SHP77 (cell line): ENCODE results near the gene AXIN1.
A peak's percentile ranks its signal among the peaks of the same experiment; 100 is the strongest.
"Not testable (repeated sequence)": the region's sequence is repeated elsewhere in the genome, so short reads cannot be mapped to it uniquely, and the experiment has no call there.

Source experiments
- DNase-seq, 2 experiments: peaks; one replicate each; lab custom pipeline; 2025; lab: John Stamatoyannopoulos, UW

The AXIN1 gene

DNA sequence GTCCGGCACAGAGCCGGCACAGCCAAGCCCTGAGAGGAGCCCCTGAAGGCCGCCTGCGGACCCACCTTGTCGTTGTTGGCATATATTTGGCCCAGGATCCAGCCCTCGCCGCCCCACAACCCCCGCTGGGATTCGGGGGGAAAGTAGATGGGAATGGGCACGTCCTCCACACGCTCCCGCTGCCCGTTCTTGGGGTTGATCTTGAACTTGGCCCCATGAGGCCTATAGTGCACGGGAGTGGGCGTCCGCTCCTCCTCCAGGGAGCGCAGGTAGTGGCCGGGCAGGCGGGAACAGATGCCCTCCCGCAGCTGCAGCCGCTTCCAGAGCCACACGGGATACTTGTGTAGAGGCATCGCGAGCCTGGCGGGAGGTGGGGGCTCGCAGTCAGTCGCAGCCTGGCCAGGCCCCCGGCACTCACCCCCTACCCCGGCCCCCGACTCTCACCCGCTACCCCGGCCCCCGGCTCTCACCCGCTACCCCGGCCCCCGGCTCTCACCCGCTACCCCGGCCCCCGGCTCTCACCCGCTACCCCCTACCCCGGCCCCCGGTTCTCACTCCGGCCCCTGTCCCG is 17.4 kb upstream of the AXIN1 start:
- no peak for DNase-seq

DNA sequence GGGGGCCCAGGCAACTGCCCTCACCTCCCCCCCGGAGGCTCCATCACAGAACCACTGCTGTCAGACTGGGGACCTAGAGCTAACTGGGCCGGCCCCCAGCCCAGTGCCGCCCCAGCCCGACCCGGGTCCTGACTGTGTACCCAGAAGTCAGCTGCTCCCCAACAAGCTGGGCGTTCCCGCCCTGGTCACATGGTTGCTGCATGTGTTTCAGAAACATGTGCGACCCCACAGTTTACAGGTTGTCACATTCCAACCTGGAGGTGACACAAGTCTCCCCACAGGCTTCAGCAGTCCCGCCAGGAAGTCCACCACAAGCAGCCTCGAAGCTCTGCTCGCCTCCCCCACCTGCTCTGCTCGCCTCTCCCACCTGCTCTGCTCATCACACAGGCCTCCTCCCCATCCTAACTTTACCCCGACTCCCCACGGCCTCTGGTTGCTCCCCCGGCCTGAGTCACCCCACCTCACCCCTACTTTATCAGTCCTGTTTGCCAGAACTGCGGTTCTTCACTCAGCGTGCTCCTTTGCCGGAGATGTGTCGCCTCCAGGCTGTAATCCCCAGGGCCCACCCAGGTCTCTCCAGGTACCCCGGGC is 16.8 kb upstream of the AXIN1 start:
- no peak for DNase-seq

GRCh38 chr16:368388-369158 is 16.1 kb upstream of the AXIN1 start:
- DNase-seq = no peak

DNA sequence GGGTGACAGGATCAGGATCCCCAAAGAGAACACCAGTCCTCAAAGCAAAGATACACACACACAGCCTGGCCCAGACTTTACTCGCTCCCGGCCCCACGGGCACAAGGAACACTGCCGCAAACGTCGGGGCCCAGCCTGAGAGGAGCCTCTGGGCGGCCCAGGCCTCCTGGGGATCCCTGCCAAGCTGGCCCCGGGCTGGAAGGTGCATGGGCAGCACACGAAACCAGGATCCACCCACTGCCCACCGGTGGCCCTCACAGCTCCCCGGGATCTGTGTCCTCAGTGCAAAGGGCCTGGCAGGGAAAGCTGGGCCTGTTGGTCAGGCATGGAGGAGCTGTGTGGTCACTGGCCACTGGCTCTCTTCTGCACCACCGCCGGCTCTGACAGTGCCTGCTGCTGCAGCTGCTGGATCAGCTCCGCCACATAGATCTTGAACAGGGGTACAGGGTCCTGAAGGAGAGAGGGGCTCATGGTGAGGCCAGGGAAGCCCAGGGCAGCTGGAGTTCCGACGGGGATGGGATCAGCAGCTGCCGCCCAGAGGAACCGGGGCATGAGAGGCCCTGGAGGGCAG is 14.9 kb upstream of the AXIN1 start:
- DNase-seq = no peak

- no peak for DNase-seq
Measured at GRCh38 chr16:366476-366875, 14.0 kb upstream of the AXIN1 start.

- no peak for DNase-seq
Measured at GRCh38 chr16:364595-365491, 12.3 kb upstream of the AXIN1 start.

GRCh38 chr16:363766-364490 is 11.4 kb upstream of the AXIN1 start:
- DNase-seq = no peak

DNA sequence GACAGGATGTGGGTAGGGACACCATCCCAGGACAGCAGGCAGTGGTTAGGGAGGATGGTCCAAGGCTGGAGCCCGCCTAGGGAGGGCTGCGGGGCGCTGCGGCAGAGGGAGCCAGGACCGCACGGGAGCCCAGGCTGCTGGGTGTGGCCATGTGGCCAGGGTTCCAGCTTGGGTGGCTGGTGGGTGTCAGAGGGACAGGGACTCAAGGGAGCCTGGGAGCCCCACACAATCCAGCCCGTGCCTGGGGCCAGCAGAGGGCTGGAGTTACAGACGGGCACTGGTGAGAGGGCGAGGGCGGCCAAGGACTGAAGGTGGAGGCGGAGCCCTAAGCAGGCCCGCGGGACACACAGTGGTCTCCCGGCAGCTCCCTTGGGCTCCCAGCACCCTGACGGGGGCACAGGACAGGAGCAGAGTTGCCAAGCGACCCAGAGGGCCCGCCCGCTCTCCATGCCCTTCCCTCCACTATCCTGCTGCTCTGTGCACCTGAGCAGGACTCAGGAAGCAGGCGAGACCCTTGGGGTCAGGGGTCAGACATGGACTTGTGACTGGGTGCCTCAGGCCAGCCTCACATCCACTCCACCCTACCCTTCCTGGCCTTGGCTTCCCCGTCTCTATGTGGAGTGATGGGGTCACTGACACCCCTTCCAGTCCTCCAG is 10.7 kb upstream of the AXIN1 start:
- no peak for DNase-seq

DNA sequence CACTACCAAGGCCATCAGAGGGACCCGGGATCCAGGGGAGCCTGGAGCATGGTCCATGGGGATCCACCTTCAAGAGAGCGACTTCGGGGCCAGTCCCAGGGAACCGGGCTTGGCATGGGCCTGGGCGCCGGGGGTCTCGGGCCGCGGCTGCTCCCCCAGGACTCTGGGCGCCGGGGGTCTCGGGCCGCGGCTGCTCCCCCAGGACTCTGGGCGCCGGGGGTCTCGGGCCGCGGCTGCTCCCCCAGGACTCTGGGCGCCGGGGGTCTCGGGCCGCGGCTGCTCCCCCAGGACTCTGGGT is 10.1 kb upstream of the AXIN1 start:
- DNase-seq = not testable (repeated sequence)

- DNase-seq = peak; percentile 77 to 87
Measured at GRCh38 chr16:361872-362701, 9.6 kb upstream of the AXIN1 start.

GRCh38 chr16:361341-361871 is 8.9 kb upstream of the AXIN1 start:
- no peak for DNase-seq

- no peak for DNase-seq
Measured at GRCh38 chr16:360698-361336, 8.3 kb upstream of the AXIN1 start.

GRCh38 chr16:359871-360697 is 7.6 kb upstream of the AXIN1 start:
- no peak for DNase-seq

DNA sequence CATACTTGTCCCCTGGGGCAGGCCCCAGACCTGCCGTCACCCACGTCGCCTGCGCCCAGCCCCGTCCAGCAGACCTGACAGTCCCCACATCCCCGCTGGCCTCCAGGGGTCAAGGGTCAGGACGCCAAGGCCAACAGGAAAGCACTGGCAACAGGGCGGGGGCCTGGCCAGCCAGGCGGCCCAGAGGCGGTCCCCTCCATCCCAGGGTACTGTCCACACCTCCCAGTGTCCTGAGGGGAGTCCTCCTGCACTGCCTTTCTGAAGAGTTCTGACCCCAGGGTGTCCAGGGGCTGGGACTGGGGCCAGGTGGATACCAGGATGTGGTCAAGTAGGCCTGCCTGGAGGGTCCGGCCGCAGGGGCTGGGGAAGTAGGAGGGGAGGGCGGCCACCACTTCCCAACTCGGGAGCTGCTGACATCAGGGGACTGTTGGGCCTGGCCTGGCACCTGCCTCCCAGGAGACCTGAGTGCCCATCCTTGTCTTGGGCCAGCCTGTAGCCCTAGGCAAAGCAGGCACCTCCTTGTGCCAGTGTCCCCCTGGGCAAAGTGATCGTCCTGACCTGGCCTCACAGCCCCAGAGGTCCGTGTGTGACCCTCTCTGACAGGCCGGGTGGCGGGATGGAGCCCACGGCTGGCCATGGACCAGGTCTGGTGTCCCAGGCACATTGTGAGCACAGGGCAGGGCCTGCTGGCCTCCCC is 6.7 kb upstream of the AXIN1 start:
- DNase-seq = no peak

GRCh38 chr16:356741-357140 is 4.2 kb upstream of the AXIN1 start:
- DNase-seq = no peak

DNA sequence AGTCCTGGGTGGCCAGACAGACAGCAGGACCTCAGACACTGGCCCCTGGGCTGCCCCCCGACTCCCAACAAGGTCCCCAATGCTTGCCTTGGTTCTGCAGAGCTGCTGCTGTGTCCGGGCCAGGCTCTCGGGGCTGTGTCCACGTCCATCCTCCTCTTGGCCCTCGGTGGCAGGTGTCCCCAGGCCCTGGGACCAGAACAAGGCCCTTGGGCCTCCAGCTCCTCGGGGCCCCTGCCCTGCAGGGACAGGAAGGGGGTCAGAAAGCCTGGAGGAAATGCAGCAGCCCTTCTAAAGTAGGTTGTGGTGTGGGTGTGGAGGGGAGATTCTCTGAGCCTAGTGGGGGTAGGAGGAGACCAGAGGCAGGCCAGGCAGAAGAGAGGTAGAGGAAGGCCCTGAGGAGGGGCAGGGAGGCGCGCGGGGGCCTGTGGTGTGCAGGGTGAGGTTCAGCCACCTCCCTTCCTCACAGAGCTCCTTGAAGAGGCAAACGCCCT is 2.5 kb upstream of the AXIN1 start:
- DNase-seq = no peak

- DNase-seq = no peak
Measured at GRCh38 chr16:354291-354881, 1.9 kb upstream of the AXIN1 start.
